Endothelial cell of hepatic sinusoid (primary cell): ENCODE measurements around the gene TUBB2B.

Source experiments
- in situ Hi-C: cut with HindIII; loops from 2 replicates; pipeline ENCODE4 v1.10.0; 2017; ENCODE audit warnings: low sequenced_read_pairs

The TUBB2B gene

DNA sequence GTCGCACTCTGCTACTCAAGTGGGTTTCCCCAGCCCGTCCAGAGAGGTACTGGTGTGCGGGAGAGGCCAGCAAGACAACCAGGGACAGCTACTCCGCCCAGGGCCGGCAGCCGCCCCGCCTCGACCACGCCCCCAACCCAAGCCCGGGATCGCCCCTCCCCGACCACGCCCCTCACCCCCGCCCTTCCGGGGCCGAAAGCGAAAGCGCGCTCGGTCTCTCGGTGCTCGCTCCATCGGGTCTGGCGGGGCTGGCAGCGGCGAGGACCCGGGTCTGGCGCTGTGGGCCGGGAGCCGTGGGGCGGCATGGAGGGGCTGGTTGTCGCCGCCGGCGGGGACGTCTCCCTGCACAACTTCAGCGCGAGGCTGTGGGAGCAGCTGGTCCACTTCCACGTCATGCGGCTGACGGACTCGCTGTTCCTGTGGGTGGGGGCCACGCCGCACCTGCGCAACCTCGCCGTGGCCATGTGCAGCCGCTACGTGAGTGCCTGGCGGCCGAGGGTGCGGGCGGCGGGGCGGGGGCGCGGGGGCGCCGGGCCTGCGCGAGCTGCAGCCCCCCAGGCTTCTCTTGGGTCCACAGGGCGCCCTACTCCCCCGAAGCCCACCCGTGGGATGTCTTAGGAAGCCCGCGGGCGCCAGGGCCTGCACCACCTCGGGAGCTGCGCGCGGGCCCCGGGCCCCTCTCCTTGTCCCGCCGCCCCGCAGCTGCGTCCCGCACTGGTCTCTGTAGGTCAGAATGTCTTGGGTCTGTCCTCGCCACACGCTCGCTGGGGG is 31.5 kb upstream of the TUBB2B start, which contains the start of gene PSMG4:
TSS of gene PSMG4 (plus strand) at position 228 of the 771 bp plus-strand sequence. CDS start at position 304, 76 bp downstream.
- in situ Hi-C loops = no loop called here

DNA sequence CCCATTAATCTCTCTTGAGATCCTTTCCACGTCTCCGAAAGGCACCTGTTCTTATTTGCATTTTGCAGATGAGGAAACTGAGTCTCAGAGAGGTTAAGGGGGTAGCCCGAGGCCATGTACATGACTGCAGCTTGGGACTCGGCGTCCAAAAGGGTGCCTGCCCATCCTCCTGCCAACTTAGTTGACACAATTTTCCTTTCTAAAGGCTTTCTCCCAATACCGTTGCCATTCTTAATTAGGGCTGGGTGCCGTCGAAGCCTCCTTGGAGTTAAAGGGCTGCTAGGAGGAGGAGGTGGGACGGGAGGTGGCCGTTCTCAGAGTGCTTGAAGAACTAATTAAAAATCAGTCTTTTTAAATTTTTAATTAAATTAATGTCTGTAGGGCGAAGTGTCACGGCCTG is 30.7 kb upstream of the TUBB2B start:
- in situ Hi-C loops = no loop called here

GRCh38 chr6:3253597-3253961 is 26.1 kb upstream of the TUBB2B start:
- in situ Hi-C loops = no loop called here

DNA sequence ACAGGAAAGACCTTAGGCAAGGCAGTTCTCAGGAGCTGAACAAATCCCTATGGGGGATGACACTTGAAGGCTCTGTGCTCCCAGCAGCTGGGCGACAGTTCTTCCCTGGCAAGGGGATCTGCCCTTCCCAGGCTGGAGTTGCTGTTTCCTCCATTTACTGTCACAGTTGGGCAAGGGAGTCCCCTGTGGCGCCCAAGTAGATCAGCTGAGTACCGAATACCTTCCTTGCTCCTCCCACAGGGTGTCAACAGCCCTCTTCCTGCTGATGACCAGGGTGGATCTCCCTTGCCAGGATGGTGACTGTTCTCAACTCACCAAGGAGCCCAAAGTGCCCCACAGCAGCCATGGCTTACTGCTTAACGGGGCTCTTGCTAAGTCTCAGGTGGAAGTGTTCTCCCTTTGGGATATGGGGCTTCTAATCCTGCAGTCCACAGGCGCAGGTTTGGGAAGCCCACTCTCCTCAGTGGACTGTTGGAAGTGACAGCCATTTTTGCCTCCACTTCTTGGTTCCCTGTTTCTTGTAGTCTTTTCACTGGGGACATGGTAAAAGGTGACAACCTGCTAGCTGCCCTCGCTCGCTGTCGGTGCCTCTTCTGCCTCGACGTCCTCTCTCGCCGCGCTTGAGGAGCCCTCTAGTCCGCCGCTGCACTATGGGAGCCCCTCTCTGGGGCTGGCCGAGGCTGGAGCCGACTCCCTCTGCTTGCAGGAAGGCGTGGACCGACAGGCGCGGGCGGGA is 25.6 kb upstream of the TUBB2B start:
- in situ Hi-C loops = no loop called here

- in situ Hi-C loops = no loop called here
Measured at GRCh38 chr6:3252369-3252768, 24.9 kb upstream of the TUBB2B start.

DNA sequence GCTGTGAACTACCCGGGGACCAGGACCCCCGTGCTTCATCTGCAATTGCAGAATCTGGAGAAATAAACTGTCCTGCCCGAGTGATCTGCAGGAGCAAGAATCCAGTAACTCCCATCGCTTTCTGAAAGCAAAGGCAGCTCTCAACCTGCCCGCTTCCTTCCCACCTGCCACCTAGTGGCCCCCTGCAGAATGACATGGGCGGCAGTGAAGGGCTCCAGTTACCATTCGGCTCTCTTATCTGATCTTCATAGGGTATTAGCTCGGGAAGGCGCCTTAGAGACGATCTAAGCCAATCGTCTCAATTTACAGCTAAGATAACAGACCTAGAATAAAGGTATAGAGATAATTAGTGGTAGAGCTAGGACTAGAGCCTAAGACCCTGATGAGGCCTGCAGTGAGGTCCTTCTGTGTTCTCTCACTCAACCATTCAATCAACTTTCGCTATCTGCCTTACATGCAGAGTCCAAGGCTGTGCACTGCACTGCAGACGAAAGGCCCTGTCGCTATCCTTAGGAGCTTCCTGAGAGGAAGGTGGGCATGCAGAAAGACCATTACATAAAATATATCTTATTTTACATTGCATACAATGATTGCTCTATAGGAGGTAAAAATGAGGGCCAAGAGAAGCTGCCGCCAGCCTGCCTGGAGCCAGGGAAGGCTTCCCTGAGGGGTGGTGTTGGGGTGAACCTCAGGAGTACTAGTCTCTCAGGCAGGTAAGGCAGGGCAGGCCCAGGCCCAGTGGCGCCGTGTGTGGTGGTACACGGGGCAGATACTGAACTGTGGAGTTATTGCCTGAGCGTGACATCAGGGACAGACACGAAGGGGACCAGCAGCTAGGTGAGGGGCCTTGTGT is 24.2 kb upstream of the TUBB2B start:
- in situ Hi-C loops = no loop called here

DNA sequence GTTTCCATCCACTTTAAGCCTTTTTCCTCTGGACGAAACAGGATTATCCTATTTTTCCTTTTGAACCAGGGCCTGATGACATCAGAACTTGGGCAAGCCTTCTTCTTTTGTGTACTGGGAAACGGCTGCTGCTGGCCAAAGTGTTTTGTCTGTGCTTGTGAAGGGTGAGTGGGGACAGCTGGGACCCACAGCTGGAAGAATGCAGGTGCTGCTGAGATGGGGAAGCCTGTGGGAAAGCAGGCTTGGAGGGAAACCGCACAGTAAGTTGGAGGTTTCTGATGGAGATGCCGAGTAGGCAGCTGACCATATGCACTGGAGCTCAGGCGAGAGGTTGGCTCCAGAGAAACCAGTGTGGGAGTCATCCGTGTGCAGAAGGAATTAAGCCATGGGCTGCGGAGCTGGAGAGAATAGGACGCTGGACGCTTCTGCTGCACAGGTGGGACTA is 22.8 kb upstream of the TUBB2B start:
- in situ Hi-C loops = no loop called here

DNA sequence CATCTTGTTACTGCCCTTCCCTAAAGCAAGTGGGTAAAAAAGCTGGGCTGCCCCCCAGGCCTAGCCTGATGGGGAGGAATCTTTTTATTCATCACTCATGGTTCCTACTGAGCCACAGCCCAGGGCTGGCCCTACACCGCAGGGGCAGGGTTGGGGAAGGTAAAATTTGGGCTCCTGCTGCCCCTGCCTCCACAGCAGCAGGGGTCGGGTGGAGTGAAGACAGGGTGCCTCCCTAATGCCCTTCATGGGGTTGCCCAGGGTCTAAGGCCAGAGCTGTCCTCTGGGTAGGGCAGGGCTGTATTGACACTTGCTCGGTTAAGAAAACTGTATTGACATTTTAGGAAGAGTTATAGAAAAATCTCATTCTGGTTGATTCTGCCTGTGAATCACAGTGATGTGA is 22.4 kb upstream of the TUBB2B start:
- in situ Hi-C loops = loop anchor here (10.0 kb wide), 1 partner anchor 65 kb away; no protein-coding TSS in a partner anchor

GRCh38 chr6:3247255-3248146 is 20.0 kb upstream of the TUBB2B start:
- in situ Hi-C loops = loop anchor here (10.0 kb wide), 1 partner anchor 63 kb away; no protein-coding TSS in a partner anchor

- in situ Hi-C loops = loop anchor here (10.0 kb wide), 1 partner anchor 60 kb away; no protein-coding TSS in a partner anchor
Measured at GRCh38 chr6:3245216-3245615, 17.8 kb upstream of the TUBB2B start.

DNA sequence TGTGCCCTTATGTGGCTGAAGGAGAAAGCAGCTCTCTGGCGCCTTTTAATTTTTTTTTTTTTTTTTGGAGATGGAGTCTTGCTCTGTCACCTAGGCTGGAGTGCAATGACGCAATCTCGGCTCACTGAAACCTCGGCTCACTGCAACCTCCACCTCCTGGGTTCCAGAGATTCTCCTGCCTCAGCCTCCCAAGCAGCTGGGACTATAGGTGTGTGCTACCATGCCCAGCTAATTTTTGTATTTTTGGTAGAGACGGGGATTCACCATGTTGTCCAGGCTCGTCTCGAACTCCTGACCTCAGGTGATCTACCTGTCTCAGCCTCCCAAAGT is 17.3 kb upstream of the TUBB2B start:
- in situ Hi-C loops = loop anchor here (10.0 kb wide), 1 partner anchor 60 kb away; no protein-coding TSS in a partner anchor

- in situ Hi-C loops = loop anchor here (10.0 kb wide), 1 partner anchor 59 kb away; no protein-coding TSS in a partner anchor
Measured at GRCh38 chr6:3244003-3244831, 16.8 kb upstream of the TUBB2B start.

GRCh38 chr6:3242768-3243167 is 15.3 kb upstream of the TUBB2B start:
- in situ Hi-C loops = loop anchor here (10.0 kb wide), 1 partner anchor 58 kb away; no protein-coding TSS in a partner anchor

DNA sequence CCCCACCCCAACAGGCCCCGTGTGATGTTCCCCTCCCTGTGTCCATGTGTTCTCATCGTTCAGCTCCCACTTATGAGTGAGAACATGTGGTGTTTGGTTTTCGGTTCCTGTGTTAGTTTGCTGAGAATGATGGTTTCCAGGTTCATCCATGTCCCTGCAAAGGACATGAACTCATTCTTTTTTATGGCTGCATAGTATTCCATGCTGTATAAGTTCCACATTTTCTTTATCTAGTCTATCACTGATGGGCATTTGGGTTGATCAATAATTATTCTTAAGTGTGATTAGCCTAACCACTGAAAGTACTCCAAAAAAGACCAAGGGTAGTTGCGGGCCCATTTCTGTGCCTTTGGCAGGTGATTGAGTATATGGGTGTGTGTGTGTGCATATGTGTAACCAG is 14.3 kb upstream of the TUBB2B start:
- in situ Hi-C loops = loop anchor here (10.0 kb wide), 1 partner anchor 57 kb away; no protein-coding TSS in a partner anchor

GRCh38 chr6:3240595-3240994 is 13.1 kb upstream of the TUBB2B start:
- in situ Hi-C loops = loop anchor here (10.0 kb wide), 1 partner anchor 56 kb away; no protein-coding TSS in a partner anchor

DNA sequence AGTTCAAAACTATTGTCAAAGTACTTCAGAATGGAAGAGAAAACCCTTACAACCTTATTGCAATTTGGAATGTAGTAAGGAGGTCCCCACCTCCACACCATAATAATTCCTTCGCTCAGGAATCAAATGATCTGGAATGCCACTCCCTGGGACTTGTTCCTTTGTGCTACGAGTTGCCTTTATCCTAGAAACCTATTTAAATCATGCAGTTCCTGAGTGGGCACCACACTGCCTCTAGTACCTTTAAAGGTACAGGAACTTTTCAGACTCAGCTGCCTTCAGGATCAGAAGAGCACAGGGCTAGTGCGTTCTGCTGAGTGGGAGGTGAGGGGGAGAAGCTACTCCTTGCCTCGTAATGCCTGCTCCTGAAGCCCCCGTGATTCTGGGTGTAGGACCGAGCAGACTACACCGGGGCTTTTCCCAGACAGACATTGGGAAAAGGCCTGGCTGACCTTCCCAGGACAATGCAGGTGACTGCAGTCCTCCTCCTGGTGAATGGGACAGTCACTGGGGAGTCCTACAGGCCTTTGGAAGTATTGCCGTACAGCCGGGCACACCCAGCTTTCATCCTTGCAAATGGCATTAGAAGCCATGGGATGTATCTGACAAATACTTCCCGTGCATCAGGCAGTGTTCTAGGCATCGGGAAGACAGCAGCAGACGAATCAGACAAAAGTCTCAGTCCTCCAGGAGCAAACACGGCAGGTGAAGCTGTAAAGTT is 11.8 kb upstream of the TUBB2B start:
- in situ Hi-C loops = no loop called here

DNA sequence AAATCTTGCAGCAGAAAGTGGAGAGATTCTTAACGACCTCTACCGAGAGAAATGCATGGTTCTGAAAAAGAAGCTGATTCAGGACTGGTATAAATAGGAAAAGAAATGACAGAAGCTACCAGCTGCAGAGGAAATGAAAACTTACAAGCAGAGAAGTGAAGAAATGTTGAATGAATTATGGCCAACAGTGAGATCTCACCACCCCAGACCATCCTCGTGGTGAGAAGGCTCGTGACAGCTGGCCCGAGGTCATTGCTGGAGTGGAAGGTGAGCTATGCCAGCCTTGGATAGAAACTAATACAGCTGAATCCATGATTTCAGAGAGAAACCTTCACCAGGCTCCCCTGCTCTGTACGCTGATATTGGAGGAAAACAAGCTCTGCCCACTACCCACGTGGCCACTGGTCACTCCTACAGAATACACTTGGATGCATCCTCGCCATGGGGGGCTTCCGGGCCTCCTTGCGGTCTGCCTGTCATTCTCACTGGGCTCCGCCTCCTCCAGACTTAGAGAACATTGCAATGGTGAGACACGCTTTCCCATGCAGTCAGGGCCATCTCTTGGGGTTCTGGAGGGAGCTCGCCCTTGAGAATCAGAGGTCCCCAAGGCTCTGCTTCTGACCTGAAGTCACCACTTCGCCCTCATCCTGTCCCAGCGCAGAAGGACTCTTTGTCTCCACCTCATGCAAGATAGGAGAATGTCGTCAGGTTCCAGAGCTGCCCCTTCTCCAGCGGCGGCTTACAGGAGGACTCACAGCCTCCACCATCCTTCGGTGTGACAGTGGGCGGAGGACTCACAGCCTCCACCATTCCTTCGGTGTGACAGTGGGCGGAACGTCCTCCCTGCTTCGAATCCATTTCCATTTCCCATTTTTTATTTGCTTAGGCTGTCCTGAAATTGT is 10.6 kb upstream of the TUBB2B start:
- in situ Hi-C loops = no loop called here
